NK-92 (cell line): ENCODE results near the gene PTPRU.
"Not testable (repeated sequence)": the region's sequence is repeated elsewhere in the genome, so short reads cannot be mapped to it uniquely, and the experiment has no call there.

Experiments
- DNase-seq: peaks from one replicate; lab custom pipeline; 2025; ENCODE audit not compliant: unreplicated experiment; lab: John Stamatoyannopoulos, UW

The PTPRU gene

DNA sequence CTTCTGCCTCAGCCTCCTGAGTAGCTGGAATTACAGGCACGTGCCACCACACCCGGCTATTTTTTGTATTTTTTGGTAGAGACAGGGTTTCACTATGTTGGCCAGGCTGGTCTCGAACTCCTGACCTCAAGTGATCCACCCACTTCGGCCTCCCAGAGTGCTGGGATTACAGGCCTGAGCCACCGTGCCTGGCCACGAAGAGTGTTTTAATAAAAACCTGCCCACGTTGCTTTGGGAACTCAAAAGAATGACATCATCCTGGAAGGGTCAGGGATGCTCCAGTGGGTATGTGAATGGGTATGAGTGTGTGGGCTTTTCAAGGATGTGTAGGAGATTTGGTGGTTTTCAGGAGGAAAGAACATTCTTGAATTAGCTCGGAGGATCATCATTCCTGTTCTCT is 78.4 kb downstream of the PTPRU start:
- not testable (repeated sequence) for DNase-seq

DNA sequence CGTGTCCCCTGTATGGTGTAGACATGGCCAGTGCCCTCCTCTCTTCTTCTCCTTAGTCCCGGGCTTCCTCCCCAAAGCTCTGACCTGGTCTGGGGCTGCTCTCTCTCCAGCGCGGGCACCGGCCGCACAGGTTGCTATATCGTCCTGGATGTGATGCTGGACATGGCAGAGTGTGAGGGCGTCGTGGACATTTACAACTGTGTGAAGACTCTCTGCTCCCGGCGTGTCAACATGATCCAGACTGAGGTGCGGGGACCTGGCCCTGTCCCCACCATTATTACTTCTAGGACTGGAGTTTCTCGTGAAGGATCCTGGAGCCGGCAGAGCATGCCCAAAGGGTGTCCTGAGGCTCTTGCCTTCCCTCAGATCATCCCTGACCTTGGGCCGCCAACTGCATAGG is 78.9 kb downstream of the PTPRU start:
- no peak for DNase-seq

DNA sequence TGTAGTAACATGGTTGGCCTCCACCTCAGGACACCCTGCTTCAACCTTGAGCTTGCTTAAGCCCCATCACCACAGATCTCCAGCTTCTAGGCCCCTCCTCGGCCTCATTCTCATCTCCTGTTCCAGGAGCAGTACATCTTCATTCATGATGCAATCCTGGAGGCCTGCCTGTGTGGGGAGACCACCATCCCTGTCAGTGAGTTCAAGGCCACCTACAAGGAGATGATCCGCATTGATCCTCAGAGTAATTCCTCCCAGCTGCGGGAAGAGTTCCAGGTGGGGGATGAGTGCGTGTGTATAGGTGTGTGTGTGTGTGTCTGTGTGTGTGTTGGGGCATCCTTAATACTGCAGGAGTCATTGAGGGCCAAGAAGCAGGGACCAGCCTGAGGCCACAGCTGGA is 79.6 kb downstream of the PTPRU start:
- DNase-seq: no peak

GRCh38 chr1:29317063-29317915 is 81.0 kb downstream of the PTPRU start:
- no peak for DNase-seq

- DNase-seq: no peak
Observed at GRCh38 chr1:29317916-29318530, 81.7 kb downstream of the PTPRU start.

- DNase-seq: no peak
Observed at GRCh38 chr1:29318724-29319123, 82.4 kb downstream of the PTPRU start.

DNA sequence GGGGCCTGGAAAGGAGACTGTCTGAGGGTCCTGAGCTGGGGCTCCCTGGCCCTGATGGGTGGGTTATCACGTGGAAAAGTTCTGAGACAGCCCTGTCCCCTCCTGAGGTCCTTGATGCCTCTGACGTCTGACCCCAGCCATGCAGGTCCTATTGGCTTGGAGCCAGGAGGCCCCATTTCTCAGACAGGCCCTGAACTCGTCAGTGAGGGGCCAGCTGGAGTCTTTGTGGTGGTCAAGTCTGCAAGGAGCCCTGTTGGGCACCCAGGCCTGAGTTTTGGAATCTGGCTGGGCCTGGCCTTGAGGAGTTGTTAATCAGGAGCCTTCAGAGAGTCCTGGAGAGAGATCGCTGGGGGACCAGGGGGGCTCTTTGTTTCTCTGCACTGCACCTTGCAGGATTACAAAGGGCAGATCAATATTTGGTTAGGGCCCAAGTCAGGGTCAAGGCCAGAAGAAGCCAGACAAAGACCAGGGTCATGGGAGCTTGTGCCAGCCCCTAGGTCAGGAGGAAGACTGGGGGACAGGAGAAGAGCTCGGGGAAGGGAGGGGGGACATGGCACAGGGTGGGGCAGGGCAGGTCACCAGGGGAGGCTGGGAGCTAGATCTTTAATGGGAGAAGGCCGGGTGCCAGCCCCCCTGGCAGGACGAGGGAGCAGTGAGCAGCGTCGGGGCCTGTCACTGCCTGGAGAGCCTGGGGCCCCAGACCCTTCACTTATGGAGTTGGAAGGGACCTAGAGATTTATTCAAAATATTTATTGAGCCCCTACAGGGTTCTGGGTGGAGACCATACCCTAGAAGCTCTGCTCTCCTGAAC is 83.2 kb downstream of the PTPRU start:
- DNase-seq: no peak

DNA sequence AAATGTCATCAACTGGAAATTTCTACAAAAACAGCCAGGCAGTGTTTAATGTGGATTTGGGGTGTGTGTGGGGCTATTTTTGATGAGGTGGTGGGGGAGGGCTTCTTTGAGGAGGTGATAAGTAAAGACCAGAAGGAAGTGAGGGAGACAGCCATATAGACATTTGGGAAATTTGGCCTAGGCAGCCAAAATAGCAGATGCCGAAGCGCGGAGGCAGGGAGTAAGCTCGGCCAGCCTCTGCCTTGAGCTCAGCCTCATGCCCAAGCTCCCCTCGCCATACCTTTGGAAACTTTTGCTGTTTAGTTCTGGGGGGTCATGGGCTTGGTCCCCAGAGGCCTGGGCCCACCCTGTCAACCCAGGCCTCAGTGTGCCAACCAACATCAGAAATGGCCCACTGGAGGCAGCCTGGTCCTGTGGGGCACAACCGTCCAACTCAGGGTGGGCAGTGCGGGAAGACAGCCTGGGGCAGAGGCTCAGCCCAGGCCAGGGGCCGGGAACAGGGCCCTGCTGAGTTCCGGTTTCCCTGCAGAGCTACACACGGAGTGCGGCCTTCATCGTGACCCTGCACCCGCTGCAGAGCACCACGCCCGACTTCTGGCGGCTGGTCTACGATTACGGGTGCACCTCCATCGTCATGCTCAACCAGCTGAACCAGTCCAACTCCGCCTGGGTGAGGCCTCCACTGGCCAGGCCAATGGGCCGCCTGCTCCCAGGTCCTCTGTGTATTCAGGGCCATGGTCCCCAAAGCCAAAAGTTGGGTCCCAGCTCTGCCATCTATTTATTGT is 84.0 kb downstream of the PTPRU start:
- no peak for DNase-seq

DNA sequence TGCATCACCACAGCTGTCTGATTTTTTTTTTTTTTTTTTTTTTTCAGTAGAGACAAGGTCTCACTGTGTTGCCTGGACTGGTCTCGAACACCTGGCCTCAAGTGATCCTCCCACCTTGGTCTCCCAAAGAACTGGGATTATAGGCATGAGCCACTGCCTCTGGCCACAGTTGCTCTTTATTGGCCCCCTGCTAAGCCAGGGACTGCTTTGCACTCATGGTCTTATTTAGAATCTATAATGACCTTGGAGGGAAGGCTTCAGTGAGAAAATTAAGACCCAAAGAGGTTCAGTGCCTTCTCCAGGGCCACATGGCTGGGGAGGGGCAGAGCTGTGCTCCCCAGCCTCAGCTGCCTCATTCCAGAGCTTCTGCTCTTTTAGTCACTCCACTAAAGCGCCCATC is 84.9 kb downstream of the PTPRU start:
- no peak for DNase-seq

DNA sequence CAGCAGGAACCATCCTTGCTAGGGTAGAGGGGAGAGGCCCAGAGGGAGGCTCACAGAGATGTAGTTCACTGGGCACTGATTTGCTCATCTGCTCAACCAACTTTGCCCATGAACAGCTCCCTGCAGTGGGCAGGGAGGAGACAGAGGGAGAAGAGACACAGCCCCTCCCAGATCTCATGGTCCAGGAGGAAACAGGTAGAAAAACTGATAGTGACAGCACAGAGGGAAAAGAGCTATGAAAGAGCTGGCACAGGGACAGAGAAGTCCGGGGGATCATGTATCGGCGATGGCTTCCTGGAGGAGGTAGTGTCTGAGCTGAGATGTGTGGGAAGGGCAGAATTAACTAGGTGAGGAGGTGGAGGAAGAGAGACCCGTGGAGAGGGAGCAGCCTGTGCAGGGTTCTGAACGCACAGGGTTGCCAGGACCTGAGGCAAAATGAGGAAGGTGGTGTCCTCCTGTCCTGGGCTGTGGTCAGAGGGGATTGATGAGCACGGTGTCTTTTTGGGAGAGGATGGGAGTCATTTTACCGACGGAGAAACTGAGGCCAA is 85.9 kb downstream of the PTPRU start:
- DNase-seq: no peak

DNA sequence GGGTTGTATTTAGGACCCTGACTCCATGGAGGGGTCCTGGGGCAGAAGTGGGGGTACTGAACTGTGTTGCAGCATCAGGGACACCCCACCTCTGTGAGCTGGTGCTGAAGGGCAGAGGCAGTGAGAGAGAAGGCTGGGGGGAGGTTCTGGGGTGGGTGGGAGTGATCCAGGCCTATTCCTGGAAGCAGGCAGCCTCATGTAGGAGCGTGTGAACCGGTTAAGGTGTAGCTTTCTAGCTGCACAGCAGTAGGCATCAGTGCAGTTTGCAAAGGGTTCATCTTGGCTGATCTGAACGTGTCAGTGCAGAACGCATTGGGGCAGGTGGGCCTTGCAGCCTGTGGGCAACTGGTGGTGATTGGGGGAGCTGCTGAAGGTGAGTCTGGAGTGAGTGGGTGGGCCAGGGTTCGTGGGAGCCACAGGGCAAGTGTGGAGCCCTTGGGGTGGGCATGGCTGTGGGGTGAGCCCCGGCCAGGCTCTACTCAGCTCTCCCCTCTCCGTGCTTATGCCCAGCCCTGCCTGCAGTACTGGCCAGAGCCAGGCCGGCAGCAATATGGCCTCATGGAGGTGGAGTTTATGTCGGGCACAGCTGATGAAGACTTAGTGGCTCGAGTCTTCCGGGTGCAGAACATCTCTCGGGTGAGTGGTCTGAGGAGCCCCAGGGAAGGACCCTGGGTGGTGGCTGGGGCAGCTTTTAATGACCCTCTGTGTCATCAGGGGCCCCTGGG is 86.7 kb downstream of the PTPRU start:
- no peak for DNase-seq

DNA sequence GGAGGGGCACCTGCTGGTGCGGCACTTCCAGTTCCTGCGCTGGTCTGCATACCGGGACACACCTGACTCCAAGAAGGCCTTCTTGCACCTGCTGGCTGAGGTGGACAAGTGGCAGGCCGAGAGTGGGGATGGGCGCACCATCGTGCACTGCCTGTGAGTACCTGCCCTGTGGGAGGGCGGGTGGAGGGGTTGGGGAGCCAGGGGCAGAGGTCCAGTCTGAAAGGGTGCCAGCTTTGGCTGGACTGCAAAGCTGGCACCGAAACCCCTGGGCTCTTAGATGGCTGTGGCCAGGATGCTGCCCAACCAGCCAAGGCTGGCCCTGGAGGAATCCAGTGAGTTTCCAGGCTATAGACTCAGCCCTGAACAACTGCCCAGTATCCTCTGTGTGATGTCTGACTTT is 87.3 kb downstream of the PTPRU start:
- DNase-seq: no peak

GRCh38 chr1:29324202-29324601 is 87.9 kb downstream of the PTPRU start:
- DNase-seq: no peak

DNA sequence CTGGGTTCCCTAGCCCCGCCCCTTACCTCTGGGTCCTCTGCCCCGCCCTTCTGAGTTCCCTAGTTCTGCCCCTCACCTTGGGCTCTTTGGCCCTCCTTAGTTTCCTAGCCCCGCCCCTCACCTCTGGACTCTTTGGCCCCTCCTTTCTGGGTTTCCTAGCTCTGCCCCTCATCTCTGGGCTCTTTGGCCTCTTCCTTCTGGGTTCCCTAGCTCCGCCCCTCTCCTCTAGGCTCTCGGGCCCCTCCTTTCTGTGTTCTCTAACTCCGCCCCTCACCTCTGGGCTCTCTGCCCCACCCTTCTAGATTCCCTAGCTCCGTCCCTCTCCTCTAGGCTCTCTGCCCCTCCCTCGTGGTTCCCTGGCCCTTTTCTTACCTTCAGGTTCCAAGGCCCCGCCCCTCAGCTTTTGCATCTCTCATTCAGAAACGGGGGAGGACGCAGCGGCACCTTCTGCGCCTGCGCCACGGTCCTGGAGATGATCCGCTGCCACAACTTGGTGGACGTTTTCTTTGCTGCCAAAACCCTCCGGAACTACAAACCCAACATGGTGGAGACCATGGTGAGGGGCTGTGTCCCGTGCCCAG is 88.5 kb downstream of the PTPRU start:
- no peak for DNase-seq

- no peak for DNase-seq
Observed at GRCh38 chr1:29325675-29326074, 89.4 kb downstream of the PTPRU start.

GRCh38 chr1:29326123-29326522 is 89.8 kb downstream of the PTPRU start:
- no peak for DNase-seq

GRCh38 chr1:29327223-29327935 is 91.1 kb downstream of the PTPRU start:
- no peak for DNase-seq

- no peak for DNase-seq
Observed at GRCh38 chr1:29329022-29329775, 92.9 kb downstream of the PTPRU start.
